WTC11 (cell line): ENCODE measurements around the gene PDLIM4. TPM values are rescaled to one million over a fixed set of nuclear protein-coding genes. Genes with fewer than 3 reads are reported as not detected.

Experiments used
- ATAC-seq: fragments of 200-7000 bp; cut with Tn5 transposase; 2 replicates; pipeline ENCODE4 v1.10.0; 2021; ENCODE audit warnings: mild to moderate bottlenecking, moderate library complexity
- CTCF ChIA-PET: fragments of 300-600 bp; sonication (Branson Sonifier 250); formaldehyde crosslinking; loops from one replicate; lab custom pipeline; 2021; ENCODE audit warnings: antibody characterized with exemption; lab: Charles Lee
- POLR2A ChIA-PET: fragments of 350-600 bp; sonication (Branson Sonifier 250); formaldehyde crosslinking; loops from one replicate; lab custom pipeline; 2021; ENCODE audit warnings: antibody characterized with exemption; lab: Charles Lee
- DNase-seq: peaks from one replicate; pipeline ENCODE4 v3.0.0; 2021; ENCODE audit warnings: low spot score
- H3K27ac Mint-ChIP-seq: 2 replicates; pipeline ENCODE4 v1.8.0; 2021; ENCODE audit warnings: mixed read lengths
- H3K27me3 Mint-ChIP-seq: 2 replicates; pipeline ENCODE4 v1.8.0; 2021; ENCODE audit warnings: low read depth, mild to moderate bottlenecking, moderate library complexity, mixed read lengths
- H3K36me3 Mint-ChIP-seq: 2 replicates; pipeline ENCODE4 v1.8.0; 2021; ENCODE audit warnings: mixed read lengths
- H3K4me1 Mint-ChIP-seq: 2 replicates; pipeline ENCODE4 v1.8.0; 2022; ENCODE audit warnings: mixed read lengths
- H3K4me3 Mint-ChIP-seq: 2 replicates; pipeline ENCODE4 v1.8.0; 2021; ENCODE audit warnings: mild to moderate bottlenecking, moderate library complexity, mixed read lengths
- H3K9me3 Mint-ChIP-seq: 2 replicates; pipeline ENCODE4 v1.8.0; 2021; ENCODE audit warnings: mixed read lengths
- CBFB ChIP-seq: sonication (generic); formaldehyde crosslinking; IDR thresholded peaks from 2 replicates; pipeline ENCODE4 v1.8.1; 2022; ENCODE audit warnings: mild to moderate bottlenecking, low read depth, missing genetic modification reagents
- IRF2 ChIP-seq: sonication (generic); formaldehyde crosslinking; IDR thresholded peaks from 2 replicates; pipeline ENCODE4 v1.8.0; 2022; ENCODE audit warnings: low read depth, missing genetic modification reagents, borderline replicate concordance
- MXD4 ChIP-seq: fragments of 250-450 bp; sonication (Bioruptor Pico); IDR thresholded peaks from 2 replicates; pipeline ENCODE4 v1.8.0; 2021; ENCODE audit warnings: mild to moderate bottlenecking, moderate library complexity, borderline replicate concordance
- NFYB ChIP-seq: sonication (generic); formaldehyde crosslinking; conservative IDR thresholded peaks from 2 replicates; pipeline ENCODE4 v1.8.0; 2022; ENCODE audit warnings: low read depth, missing genetic modification reagents
- SMAD3 ChIP-seq: sonication (generic); formaldehyde crosslinking; IDR thresholded peaks from 2 replicates; pipeline ENCODE4 v1.8.0; 2022; ENCODE audit warnings: missing genetic modification reagents, mild to moderate bottlenecking, borderline replicate concordance
- SOX15 ChIP-seq: fragments of 250-450 bp; sonication (Bioruptor Pico); IDR thresholded peaks from 2 replicates; pipeline ENCODE4 v1.9.0; 2021; ENCODE audit warnings: mild to moderate bottlenecking
- TEAD4 ChIP-seq: sonication (generic); formaldehyde crosslinking; IDR thresholded peaks from 2 replicates; pipeline ENCODE4 v1.8.0; 2022; ENCODE audit warnings: mild to moderate bottlenecking, missing genetic modification reagents
- ZNF219 ChIP-seq: sonication (generic); formaldehyde crosslinking; IDR thresholded peaks from 2 replicates; pipeline ENCODE4 v1.8.0; 2023; ENCODE audit warnings: missing genetic modification reagents, mild to moderate bottlenecking, borderline replicate concordance
- ZNF232 ChIP-seq: sonication (generic); formaldehyde crosslinking; IDR thresholded peaks from 2 replicates; pipeline ENCODE4 v1.8.0; 2022; ENCODE audit warnings: mild to moderate bottlenecking, missing genetic modification reagents
- ZNF396 ChIP-seq: fragments of 250-450 bp; sonication (Bioruptor Pico); IDR thresholded peaks from 2 replicates; pipeline ENCODE4 v1.8.0; 2021; ENCODE audit warnings: mild to moderate bottlenecking, moderate library complexity, borderline replicate concordance
- ZNF416 ChIP-seq: fragments of 250-450 bp; sonication (Bioruptor Pico); IDR thresholded peaks from 2 replicates; pipeline ENCODE4 v1.9.0; 2021; ENCODE audit warnings: mild to moderate bottlenecking, inconsistent platforms
- total RNA-seq: library from RNA; stranded (reverse); gene quantifications from 3 replicates; pipeline ENCODE4 v1.2.3, GENCODE V29; 2021
- TF ChIP-seq, protein P1 (sequence below): fragments of 250-450 bp; sonication (Bioruptor Pico); IDR thresholded peaks from 2 replicates; pipeline ENCODE4 v1.9.0; 2021; ENCODE audit warnings: mild to moderate bottlenecking, borderline replicate concordance
- TF ChIP-seq, protein P2 (sequence below): sonication (generic); formaldehyde crosslinking; IDR thresholded peaks from 2 replicates; pipeline ENCODE4 v1.8.0; 2023; ENCODE audit warnings: missing genetic modification reagents
- TF ChIP-seq, protein P3 (sequence below): sonication (generic); formaldehyde crosslinking; IDR thresholded peaks from 2 replicates; pipeline ENCODE4 v1.8.1; 2023; ENCODE audit warnings: mild to moderate bottlenecking, missing genetic modification reagents, borderline replicate concordance
- TF ChIP-seq, protein P4 (sequence below): sonication (generic); formaldehyde crosslinking; IDR thresholded peaks from 2 replicates; pipeline ENCODE4 v1.8.1; 2022; ENCODE audit warnings: low read depth, missing genetic modification reagents, borderline replicate concordance
- TF ChIP-seq, protein P5 (sequence below): sonication (generic); formaldehyde crosslinking; IDR thresholded peaks from 2 replicates; pipeline ENCODE4 v1.8.1; 2022; ENCODE audit warnings: mild to moderate bottlenecking, missing genetic modification reagents, moderate library complexity, borderline replicate concordance
- TF ChIP-seq, protein P6 (sequence below): sonication (generic); formaldehyde crosslinking; IDR thresholded peaks from 2 replicates; pipeline ENCODE4 v1.8.1; 2023; ENCODE audit warnings: mild to moderate bottlenecking, moderate library complexity, missing genetic modification reagents
- TF ChIP-seq, protein P7 (sequence below): sonication (generic); formaldehyde crosslinking; IDR thresholded peaks from 2 replicates; pipeline ENCODE4 v1.8.0; 2022; ENCODE audit warnings: mild to moderate bottlenecking, missing genetic modification reagents

Gene PDLIM4
- total RNA-seq, 1 experiment from 2014 or later: 11.4 TPM

DNA sequence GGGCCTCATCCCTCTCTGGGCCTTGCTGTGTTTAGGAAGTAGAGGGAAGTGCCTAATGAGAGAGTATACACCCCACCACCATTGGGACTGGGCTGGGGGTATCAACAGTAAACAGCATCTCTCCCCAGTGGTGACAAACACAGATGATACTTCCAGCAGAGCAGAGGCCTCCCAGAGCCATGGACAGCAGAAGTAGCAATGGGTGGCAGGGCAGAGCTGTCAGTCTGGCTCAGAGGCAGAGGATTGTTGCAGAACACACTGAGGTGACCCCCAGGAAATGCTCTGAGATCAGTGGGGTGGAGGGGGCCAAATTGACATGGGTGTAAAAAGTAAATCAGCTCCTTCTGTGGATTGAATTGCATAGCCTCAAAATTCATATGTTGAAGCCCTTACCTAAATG lies 17.7 kb upstream of the PDLIM4 start (continued):
- TF ChIP-seq ZNF416 (CRISPR knock-in tag) (no peak), ZNF219 (CRISPR knock-in tag) (no peak), ZNF396 (CRISPR knock-in tag) (no peak), SOX15 (CRISPR knock-in tag) (no peak), MXD4 (CRISPR knock-in tag) (no peak), SMAD3 (no peak), CBFB (CRISPR knock-in tag) (no peak)
- TF ChIP-seq, protein P1, sequence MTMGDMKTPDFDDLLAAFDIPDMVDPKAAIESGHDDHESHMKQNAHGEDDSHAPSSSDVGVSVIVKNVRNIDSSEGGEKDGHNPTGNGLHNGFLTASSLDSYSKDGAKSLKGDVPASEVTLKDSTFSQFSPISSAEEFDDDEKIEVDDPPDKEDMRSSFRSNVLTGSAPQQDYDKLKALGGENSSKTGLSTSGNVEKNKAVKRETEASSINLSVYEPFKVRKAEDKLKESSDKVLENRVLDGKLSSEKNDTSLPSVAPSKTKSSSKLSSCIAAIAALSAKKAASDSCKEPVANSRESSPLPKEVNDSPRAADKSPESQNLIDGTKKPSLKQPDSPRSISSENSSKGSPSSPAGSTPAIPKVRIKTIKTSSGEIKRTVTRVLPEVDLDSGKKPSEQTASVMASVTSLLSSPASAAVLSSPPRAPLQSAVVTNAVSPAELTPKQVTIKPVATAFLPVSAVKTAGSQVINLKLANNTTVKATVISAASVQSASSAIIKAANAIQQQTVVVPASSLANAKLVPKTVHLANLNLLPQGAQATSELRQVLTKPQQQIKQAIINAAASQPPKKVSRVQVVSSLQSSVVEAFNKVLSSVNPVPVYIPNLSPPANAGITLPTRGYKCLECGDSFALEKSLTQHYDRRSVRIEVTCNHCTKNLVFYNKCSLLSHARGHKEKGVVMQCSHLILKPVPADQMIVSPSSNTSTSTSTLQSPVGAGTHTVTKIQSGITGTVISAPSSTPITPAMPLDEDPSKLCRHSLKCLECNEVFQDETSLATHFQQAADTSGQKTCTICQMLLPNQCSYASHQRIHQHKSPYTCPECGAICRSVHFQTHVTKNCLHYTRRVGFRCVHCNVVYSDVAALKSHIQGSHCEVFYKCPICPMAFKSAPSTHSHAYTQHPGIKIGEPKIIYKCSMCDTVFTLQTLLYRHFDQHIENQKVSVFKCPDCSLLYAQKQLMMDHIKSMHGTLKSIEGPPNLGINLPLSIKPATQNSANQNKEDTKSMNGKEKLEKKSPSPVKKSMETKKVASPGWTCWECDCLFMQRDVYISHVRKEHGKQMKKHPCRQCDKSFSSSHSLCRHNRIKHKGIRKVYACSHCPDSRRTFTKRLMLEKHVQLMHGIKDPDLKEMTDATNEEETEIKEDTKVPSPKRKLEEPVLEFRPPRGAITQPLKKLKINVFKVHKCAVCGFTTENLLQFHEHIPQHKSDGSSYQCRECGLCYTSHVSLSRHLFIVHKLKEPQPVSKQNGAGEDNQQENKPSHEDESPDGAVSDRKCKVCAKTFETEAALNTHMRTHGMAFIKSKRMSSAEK (CRISPR knock-in tag): no peak
- TF ChIP-seq, protein P2, sequence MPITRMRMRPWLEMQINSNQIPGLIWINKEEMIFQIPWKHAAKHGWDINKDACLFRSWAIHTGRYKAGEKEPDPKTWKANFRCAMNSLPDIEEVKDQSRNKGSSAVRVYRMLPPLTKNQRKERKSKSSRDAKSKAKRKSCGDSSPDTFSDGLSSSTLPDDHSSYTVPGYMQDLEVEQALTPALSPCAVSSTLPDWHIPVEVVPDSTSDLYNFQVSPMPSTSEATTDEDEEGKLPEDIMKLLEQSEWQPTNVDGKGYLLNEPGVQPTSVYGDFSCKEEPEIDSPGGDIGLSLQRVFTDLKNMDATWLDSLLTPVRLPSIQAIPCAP (CRISPR knock-in tag): no peak
- TF ChIP-seq, protein P3, sequence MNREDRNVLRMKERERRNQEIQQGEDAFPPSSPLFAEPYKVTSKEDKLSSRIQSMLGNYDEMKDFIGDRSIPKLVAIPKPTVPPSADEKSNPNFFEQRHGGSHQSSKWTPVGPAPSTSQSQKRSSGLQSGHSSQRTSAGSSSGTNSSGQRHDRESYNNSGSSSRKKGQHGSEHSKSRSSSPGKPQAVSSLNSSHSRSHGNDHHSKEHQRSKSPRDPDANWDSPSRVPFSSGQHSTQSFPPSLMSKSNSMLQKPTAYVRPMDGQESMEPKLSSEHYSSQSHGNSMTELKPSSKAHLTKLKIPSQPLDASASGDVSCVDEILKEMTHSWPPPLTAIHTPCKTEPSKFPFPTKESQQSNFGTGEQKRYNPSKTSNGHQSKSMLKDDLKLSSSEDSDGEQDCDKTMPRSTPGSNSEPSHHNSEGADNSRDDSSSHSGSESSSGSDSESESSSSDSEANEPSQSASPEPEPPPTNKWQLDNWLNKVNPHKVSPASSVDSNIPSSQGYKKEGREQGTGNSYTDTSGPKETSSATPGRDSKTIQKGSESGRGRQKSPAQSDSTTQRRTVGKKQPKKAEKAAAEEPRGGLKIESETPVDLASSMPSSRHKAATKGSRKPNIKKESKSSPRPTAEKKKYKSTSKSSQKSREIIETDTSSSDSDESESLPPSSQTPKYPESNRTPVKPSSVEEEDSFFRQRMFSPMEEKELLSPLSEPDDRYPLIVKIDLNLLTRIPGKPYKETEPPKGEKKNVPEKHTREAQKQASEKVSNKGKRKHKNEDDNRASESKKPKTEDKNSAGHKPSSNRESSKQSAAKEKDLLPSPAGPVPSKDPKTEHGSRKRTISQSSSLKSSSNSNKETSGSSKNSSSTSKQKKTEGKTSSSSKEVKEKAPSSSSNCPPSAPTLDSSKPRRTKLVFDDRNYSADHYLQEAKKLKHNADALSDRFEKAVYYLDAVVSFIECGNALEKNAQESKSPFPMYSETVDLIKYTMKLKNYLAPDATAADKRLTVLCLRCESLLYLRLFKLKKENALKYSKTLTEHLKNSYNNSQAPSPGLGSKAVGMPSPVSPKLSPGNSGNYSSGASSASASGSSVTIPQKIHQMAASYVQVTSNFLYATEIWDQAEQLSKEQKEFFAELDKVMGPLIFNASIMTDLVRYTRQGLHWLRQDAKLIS: no peak
- TF ChIP-seq, protein P4, sequence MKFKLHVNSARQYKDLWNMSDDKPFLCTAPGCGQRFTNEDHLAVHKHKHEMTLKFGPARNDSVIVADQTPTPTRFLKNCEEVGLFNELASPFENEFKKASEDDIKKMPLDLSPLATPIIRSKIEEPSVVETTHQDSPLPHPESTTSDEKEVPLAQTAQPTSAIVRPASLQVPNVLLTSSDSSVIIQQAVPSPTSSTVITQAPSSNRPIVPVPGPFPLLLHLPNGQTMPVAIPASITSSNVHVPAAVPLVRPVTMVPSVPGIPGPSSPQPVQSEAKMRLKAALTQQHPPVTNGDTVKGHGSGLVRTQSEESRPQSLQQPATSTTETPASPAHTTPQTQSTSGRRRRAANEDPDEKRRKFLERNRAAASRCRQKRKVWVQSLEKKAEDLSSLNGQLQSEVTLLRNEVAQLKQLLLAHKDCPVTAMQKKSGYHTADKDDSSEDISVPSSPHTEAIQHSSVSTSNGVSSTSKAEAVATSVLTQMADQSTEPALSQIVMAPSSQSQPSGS (CRISPR knock-in tag): no peak
- TF ChIP-seq, protein P5, sequence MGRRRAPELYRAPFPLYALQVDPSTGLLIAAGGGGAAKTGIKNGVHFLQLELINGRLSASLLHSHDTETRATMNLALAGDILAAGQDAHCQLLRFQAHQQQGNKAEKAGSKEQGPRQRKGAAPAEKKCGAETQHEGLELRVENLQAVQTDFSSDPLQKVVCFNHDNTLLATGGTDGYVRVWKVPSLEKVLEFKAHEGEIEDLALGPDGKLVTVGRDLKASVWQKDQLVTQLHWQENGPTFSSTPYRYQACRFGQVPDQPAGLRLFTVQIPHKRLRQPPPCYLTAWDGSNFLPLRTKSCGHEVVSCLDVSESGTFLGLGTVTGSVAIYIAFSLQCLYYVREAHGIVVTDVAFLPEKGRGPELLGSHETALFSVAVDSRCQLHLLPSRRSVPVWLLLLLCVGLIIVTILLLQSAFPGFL (CRISPR knock-in tag): no peak

DNA sequence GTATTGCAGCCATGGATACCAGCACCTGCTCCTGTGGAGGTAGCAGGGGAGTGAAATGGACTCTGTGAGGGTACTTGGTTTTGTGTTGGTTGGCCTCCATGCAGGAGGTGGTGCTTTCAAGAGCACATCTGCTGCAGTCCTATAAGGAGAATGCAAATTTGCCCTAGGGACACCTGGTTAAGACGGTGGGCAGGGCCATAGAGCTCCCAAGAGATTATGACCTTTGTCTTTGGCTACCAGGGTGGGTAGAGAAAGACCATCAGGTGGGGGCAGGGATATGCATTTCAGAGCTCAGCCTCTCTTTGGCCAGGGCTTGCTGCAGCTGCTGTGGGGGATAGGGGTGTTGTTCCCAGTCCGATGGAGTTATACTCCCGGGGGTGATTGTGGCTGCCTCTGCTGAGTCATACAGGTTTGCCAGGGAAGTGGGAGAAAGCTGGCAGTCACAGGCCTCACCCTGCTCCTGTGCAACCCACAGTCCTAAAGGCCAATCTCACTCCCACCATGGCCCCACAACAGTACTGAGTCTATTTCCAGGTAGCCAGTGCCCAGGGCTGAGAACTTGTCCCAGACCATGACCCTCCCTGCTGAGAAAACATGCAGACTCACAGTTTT lies 14.0 kb upstream of the PDLIM4 start:
- Mint-ChIP-seq H3K36me3 (peaks cover 11% of the 10 kb centered on the region), H3K27ac (no peak overlapping the region), H3K9me3 (peaks cover 43% of the 10 kb centered on the region), H3K27me3 (no peaks in the 10 kb centered on the region; the same call in none of the 2 replicates), H3K4me1 (no peaks in the 10 kb centered on the region), H3K4me3 (no peak overlapping the region)
- ChIA-PET CTCF (no interaction called here), POLR2A (no interaction called here)
- DNase-seq: no peak
- ATAC-seq: no peak
- TF ChIP-seq ZNF232 (CRISPR knock-in tag) (no peak), IRF2 (CRISPR knock-in tag) (no peak), NFYB (CRISPR knock-in tag) (no peak), TEAD4 (CRISPR knock-in tag) (no peak), SOX15 (CRISPR knock-in tag) (no peak)
- TF ChIP-seq, protein P6, sequence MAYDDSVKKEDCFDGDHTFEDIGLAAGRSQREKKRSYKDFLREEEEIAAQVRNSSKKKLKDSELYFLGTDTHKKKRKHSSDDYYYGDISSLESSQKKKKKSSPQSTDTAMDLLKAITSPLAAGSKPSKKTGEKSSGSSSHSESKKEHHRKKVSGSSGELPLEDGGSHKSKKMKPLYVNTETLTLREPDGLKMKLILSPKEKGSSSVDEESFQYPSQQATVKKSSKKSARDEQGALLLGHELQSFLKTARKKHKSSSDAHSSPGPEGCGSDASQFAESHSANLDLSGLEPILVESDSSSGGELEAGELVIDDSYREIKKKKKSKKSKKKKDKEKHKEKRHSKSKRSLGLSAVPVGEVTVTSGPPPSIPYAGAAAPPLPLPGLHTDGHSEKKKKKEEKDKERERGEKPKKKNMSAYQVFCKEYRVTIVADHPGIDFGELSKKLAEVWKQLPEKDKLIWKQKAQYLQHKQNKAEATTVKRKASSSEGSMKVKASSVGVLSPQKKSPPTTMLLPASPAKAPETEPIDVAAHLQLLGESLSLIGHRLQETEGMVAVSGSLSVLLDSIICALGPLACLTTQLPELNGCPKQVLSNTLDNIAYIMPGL (CRISPR knock-in tag): no peak
- TF ChIP-seq, protein P7, sequence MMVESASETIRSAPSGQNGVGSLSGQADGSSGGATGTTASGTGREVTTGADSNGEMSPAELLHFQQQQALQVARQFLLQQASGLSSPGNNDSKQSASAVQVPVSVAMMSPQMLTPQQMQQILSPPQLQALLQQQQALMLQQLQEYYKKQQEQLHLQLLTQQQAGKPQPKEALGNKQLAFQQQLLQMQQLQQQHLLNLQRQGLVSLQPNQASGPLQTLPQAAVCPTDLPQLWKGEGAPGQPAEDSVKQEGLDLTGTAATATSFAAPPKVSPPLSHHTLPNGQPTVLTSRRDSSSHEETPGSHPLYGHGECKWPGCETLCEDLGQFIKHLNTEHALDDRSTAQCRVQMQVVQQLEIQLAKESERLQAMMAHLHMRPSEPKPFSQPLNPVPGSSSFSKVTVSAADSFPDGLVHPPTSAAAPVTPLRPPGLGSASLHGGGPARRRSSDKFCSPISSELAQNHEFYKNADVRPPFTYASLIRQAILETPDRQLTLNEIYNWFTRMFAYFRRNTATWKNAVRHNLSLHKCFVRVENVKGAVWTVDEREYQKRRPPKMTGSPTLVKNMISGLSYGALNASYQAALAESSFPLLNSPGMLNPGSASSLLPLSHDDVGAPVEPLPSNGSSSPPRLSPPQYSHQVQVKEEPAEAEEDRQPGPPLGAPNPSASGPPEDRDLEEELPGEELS: no peak
- TF ChIP-seq, protein P5 (CRISPR knock-in tag): no peak
